HG03457 (cell line): Measurements from ENCODE around the gene TMEM18.

Source experiments
- ATAC-seq: cut with Tn5 transposase; IDR thresholded peaks from one replicate; pipeline ENCODE4 v1.9.1; 2021; ENCODE audit warnings: moderate number of reproducible peaks; ENCODE audit not compliant: unreplicated experiment

Gene TMEM18

GRCh38 chr2:653645-654425, 23.4 kb downstream of the TMEM18 start:
- ATAC-seq, result no peak

- ATAC-seq, result no peak
These were observed 24.2 kb downstream of the TMEM18 start for GRCh38 chr2:652881-653480.

- no peak for ATAC-seq
These were observed 25.2 kb downstream of the TMEM18 start for GRCh38 chr2:651951-652373.

- no peak for ATAC-seq
These were observed 26.6 kb downstream of the TMEM18 start for GRCh38 chr2:650343-651310.

GRCh38 chr2:649426-650342, 27.5 kb downstream of the TMEM18 start:
- no peak for ATAC-seq

GRCh38 chr2:648476-649424, 28.5 kb downstream of the TMEM18 start:
- ATAC-seq, result no peak

- no peak for ATAC-seq
These were observed 29.4 kb downstream of the TMEM18 start for GRCh38 chr2:647691-648231.

- ATAC-seq, result no peak
These were observed 30.1 kb downstream of the TMEM18 start for GRCh38 chr2:647003-647560.

GRCh38 chr2:644871-645270, 32.3 kb downstream of the TMEM18 start:
- no peak for ATAC-seq

GRCh38 chr2:643761-644160, 33.4 kb downstream of the TMEM18 start:
- ATAC-seq, result no peak

GRCh38 chr2:643334-643733, 33.9 kb downstream of the TMEM18 start:
- ATAC-seq, result no peak

GRCh38 chr2:641872-642815, 35.1 kb downstream of the TMEM18 start:
- no peak for ATAC-seq

GRCh38 chr2:641164-641871, 35.9 kb downstream of the TMEM18 start:
- no peak for ATAC-seq

GRCh38 chr2:639703-640102, 37.5 kb downstream of the TMEM18 start:
- no peak for ATAC-seq

- ATAC-seq, result no peak
These were observed 39.4 kb downstream of the TMEM18 start for GRCh38 chr2:637804-638203.

- ATAC-seq, result no peak
These were observed 39.8 kb downstream of the TMEM18 start for GRCh38 chr2:637406-637776.
